ENCODE results near the gene NELFB.

Gene NELFB

GRCh38 chr9:137306066-137306849, 51.1 kb downstream of the NELFB start:
- peaks cover 80% of the 10 kb centered on the region for H3K4me1 ChIP-seq
- peak overlapping the region; percentile 69 for H3K9ac ChIP-seq
- H3K4me2 ChIP-seq, result peak overlapping the region; percentile 99
- peaks cover 5% of the 10 kb centered on the region for H3K27me3 ChIP-seq
- H3K4me3 ChIP-seq, result peak overlapping the region; percentile 34
- H3K9me3 ChIP-seq, result no peaks in the 10 kb centered on the region
- H4K20me1 ChIP-seq, result peaks cover 6% of the 10 kb centered on the region
- TF ChIP-seq Cebpa-rat (IDR thresholded peaks at IDR 0.05), result no peak
- peak overlapping the region; percentile 82 for H3K27ac ChIP-seq
- no peaks in the 10 kb centered on the region for H3K36me3 ChIP-seq

DNA sequence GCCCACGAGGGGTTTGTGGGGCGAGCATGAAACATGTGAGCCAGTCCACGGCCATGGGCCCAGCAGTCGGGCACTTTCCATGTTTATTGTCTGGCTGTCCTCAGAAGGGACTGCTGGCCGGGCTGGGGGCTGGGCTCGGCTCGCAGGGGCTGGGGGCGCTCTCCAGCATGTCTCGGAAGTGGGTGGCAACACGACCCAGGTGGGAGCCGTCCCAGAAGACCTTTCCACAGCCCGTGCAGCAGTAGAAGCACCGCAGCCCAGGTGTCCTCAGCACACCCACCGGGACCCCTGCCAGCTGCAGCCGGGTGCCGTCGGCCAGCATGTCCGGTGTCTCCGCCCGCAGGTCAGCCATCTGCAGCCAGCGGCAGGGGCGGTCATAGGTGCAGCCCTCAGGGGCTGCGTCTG, 51.7 kb downstream of the NELFB start:
- H3K36me3 ChIP-seq, result no peaks in the 10 kb centered on the region
- peaks cover 81% of the 10 kb centered on the region for H3K4me1 ChIP-seq
- TF ChIP-seq Cebpa-rat (IDR thresholded peaks at IDR 0.05), result no peak

GRCh38 chr9:137307255-137308056, 52.3 kb downstream of the NELFB start:
- Histone ChIP-seq H3K27me3 (no peaks in the 10 kb centered on the region), H3K27ac (peak overlapping the region; percentile 82), H3K36me3 (no peaks in the 10 kb centered on the region), H4K20me1 (no peaks in the 10 kb centered on the region), H3K4me3 (0 out of 2 replicates have a peak overlapping the region, but pooled peaks have one; percentile 34), H3K4me1 (peaks cover 80% of the 10 kb centered on the region), H3K9me3 (no peaks in the 10 kb centered on the region), H3K9ac (peak overlapping the region; percentile 69; the same call in 1 of the 2 replicates), H3K4me2 (peak overlapping the region; percentile 99)
- no peak for TF ChIP-seq Cebpa-rat (IDR thresholded peaks at IDR 0.05)

More for the DNA sequence above, 51.7 kb downstream of the NELFB start:
- H4K20me1 ChIP-seq, result no peaks in the 10 kb centered on the region
- peak overlapping the region; percentile 82 for H3K27ac ChIP-seq
- peak overlapping the region; percentile 34; the same call in 1 of the 2 replicates for H3K4me3 ChIP-seq
- no peaks in the 10 kb centered on the region for H3K9me3 ChIP-seq
- peak overlapping the region; percentile 69 for H3K9ac ChIP-seq
- H3K4me2 ChIP-seq, result peak overlapping the region; percentile 99
- H3K27me3 ChIP-seq, result no peaks in the 10 kb centered on the region

DNA sequence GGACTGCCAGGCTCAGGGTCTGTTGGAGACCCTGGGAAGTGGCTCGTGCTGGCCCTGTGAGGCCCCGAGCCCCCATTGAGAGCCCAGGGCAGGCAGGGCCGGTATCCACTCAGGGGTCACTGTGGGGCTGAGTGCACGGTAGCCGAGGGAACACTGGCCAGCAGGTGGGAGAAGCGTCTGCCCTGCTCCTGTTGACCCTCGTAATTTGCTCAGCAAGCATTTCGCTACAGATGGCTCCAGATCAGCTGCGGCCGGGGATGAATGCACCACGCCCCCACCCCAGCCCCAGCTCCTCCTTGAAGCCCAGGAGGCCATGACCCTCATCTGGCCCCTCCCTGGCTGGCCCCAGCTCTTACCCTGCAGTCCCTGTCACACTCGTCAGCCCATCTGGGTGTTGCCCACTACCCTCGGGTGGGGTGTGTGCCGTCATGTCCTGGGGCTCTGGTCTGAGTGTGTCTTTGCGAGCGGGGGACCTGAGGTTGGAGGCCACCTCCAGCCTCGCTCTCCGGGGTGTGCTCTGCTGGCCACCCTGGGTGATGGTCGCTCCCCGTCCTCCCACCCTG, 53.0 kb downstream of the NELFB start:
- Histone ChIP-seq H3K4me2 (peak overlapping the region; percentile 9; the same call in 1 of the 2 replicates), H3K27me3 (no peaks in the 10 kb centered on the region), H3K36me3 (no peaks in the 10 kb centered on the region), H3K4me1 (peaks cover 76% of the 10 kb centered on the region), H3K9ac (no peak overlapping the region), H3K4me3 (no peak overlapping the region), H3K9me3 (no peaks in the 10 kb centered on the region), H3K27ac (no peak overlapping the region), H4K20me1 (no peaks in the 10 kb centered on the region)
- no peak for TF ChIP-seq Cebpa-rat (IDR thresholded peaks at IDR 0.05)

- no peak for TF ChIP-seq Cebpa-rat (IDR thresholded peaks at IDR 0.05)
- no peaks in the 10 kb centered on the region for H3K9me3 ChIP-seq
- H3K27me3 ChIP-seq, result no peaks in the 10 kb centered on the region
- no peak overlapping the region for H3K27ac ChIP-seq
- no peaks in the 10 kb centered on the region for H3K36me3 ChIP-seq
- no peak overlapping the region for H3K9ac ChIP-seq
- peaks cover 75% of the 10 kb centered on the region for H3K4me1 ChIP-seq
- no peak overlapping the region for H3K4me2 ChIP-seq
- H4K20me1 ChIP-seq, result no peaks in the 10 kb centered on the region
- H3K4me3 ChIP-seq, result no peak overlapping the region
Measured at GRCh38 chr9:137309368-137310188, 54.5 kb downstream of the NELFB start.

DNA sequence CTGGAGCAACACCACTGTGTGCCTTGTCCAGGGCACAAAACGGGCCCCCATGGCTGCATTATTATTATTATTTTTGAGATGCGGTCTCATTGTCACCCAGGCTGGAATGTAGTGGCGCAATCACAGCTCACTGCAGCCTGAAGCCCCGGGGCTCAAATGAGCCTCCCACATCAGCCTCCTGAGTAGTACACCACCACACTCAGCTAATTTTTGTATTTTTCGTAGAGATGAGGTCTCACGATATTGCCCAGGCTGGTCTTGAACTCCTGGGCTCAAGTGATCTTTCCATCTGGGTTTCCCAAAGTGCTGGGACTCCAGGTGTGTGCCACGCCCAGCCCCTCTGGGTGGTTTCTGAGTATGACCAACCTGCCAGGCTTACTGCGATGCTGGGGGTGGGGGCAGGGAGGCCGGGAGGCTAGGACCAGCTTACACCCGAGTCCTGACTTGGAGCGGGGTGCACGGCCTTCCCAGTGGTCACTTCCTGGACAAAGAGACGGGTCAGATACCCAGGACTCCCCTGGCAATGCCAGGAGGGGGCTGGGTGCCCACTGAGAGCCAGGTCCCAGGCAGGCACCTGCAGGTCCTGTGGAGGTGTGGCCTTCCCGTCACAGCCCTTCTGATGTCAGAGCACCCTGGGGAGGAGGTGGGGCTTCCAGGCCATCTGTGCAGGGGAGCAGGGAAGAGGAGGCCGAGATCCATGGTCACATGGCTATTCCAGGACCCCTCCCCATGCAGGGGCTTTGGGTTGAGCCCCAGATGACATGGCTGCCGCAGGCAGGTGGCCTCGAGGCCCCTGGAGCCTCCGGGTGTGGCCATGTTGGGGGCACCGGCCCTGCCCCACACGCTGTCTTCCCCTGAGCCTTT, 55.3 kb downstream of the NELFB start:
- Histone ChIP-seq H3K9ac (no peak overlapping the region), H3K4me2 (peak overlapping the region; percentile 40), H4K20me1 (no peaks in the 10 kb centered on the region), H3K27me3 (no peaks in the 10 kb centered on the region), H3K4me3 (no peak overlapping the region), H3K9me3 (no peaks in the 10 kb centered on the region), H3K4me1 (peaks cover 75% of the 10 kb centered on the region), H3K36me3 (no peaks in the 10 kb centered on the region), H3K27ac (peak overlapping the region; percentile 53)
- TF ChIP-seq Cebpa-rat (IDR thresholded peaks at IDR 0.05), result no peak; the same call in 1 of the 2 replicates

DNA sequence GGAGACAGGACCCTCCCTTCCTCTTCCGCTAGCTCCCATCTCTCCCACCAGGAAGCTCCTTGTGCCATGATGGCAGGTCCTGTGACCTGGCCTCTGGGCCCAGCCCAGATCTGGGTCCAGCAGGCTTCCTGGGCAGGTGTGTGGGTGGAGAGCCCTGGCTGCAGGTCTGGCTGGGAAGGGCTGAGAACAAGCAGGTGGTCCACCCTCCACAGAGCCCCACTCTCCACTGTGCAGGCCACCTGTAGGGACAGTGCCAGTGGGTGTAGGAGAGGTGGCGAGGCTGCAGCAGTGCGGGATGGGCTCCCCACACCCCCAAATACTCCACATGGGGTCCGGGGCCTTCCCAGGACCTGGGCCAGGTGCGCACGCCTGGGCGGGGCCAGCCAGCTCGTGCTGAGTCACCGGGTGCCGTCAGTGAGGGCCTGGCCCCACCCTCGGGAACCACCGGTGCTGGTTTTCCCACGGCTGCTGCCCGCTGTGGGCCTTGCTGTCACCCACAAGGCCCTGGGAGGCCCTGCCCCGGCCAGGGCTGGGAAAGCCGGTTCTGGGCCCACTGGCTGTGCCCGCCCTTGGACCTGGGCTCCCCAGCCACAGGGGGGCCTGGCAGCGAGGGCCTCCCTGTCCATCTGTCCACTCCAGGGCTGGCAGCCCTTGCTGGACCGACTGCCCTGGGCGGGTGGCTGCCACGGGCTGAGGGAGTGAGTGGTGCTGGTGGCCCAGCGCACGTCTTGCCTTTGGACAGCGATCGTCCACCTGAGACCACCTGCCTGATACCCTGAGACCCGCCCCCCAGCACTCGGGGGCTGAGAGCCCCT, 56.3 kb downstream of the NELFB start:
- no peak for TF ChIP-seq Cebpa-rat (IDR thresholded peaks at IDR 0.05)
- no peaks in the 10 kb centered on the region for H3K27me3 ChIP-seq
- no peaks in the 10 kb centered on the region for H3K36me3 ChIP-seq
- H3K4me3 ChIP-seq, result no peak overlapping the region
- no peaks in the 10 kb centered on the region for H3K9me3 ChIP-seq
- H3K4me1 ChIP-seq, result peaks cover 73% of the 10 kb centered on the region
- no peaks in the 10 kb centered on the region for H4K20me1 ChIP-seq
- peak overlapping the region; percentile 40 for H3K4me2 ChIP-seq
- peak overlapping the region; percentile 53 for H3K27ac ChIP-seq
- H3K9ac ChIP-seq, result no peak overlapping the region

Data from BLaER1 (cell line).